GM13976 (cell line): ENCODE data around the gene SPATA45.

Source experiments
- DNase-seq: peaks from one replicate; pipeline ENCODE4 v3.0.0; 2012; ENCODE audit warnings: low spot score
- in situ Hi-C: fragments of 300-500 bp; cut with MboI; formaldehyde crosslinking; loops from one replicate; pipeline ENCODE4 v1.12.0; 2022; ENCODE audit warnings: low sequenced_read_pairs, mixed read lengths, inconsistent platforms; ENCODE audit not compliant: unreplicated experiment
- TF ChIP-seq, protein P1 (sequence below): IDR thresholded peaks from 2 replicates; pipeline ENCODE4 v1.5.1; 2012; ENCODE audit warnings: borderline replicate concordance, mild to moderate bottlenecking; ENCODE audit not compliant: insufficient read depth; ENCODE audit errors: extremely low read depth, missing control alignments, control extremely low read depth

The SPATA45 gene

DNA sequence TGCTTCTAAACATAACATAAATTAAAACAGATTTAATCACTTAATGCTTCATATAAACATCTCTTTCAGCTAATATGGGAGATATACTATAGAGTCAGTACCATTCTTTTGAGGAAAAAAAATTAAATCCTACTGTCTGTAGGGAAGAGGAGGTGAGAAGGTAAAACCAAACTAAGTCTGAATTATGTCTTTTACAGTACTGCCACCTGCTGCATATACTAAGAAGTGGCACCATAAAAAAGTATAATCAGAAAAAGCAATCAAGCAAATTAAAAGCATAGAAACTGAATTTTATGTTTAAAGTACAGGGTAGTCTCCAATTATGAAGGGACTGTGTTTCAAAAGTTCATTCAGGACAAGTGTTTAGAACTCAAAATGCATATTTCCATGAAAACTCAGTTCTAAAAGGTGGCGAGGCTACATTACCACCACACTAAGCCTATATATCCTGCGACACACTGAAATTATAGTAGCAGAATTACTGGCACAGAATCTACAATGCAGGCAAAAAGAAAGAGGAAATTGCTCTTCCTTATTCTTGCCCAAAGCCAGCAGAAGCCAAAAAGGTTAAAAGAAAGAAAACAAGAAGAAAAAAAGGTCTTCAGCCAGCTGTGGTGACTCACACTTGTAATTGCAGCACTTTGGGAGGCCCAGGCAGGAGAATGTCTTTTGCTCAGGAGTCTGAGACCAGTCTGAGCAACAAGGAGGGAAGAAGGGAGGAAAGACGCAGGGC is 64.9 kb downstream of the SPATA45 start:
- in situ Hi-C loops: loop anchor here (10.0 kb wide), 1 partner anchor 108 kb away; no protein-coding TSS in a partner anchor
- TF ChIP-seq, protein P1, sequence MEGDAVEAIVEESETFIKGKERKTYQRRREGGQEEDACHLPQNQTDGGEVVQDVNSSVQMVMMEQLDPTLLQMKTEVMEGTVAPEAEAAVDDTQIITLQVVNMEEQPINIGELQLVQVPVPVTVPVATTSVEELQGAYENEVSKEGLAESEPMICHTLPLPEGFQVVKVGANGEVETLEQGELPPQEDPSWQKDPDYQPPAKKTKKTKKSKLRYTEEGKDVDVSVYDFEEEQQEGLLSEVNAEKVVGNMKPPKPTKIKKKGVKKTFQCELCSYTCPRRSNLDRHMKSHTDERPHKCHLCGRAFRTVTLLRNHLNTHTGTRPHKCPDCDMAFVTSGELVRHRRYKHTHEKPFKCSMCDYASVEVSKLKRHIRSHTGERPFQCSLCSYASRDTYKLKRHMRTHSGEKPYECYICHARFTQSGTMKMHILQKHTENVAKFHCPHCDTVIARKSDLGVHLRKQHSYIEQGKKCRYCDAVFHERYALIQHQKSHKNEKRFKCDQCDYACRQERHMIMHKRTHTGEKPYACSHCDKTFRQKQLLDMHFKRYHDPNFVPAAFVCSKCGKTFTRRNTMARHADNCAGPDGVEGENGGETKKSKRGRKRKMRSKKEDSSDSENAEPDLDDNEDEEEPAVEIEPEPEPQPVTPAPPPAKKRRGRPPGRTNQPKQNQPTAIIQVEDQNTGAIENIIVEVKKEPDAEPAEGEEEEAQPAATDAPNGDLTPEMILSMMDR: peak; percentile 54
- no peak for DNase-seq

DNA sequence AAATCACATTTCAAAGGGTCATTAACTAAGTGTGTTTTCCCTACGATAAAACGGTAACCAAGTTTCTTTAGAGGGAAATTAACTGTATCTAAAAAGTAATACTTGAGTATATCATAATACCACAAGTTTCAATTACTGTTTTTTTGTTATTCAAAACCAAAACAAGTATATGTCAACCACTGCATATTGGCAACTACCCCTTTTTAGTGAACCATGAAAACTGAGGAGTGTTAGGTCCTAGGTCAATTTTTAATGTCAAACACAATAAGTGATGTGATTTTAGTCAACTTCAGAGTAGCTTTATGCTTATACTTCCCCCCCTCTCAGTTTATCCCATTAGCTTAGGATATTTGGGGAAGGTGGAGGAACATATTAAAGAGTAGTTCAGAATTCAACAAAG is 66.2 kb downstream of the SPATA45 start:
- TF ChIP-seq, protein P1: no peak
- no peak for DNase-seq
- in situ Hi-C loops: loop anchor here (10.0 kb wide), 1 partner anchor 106 kb away; no protein-coding TSS in a partner anchor

DNA sequence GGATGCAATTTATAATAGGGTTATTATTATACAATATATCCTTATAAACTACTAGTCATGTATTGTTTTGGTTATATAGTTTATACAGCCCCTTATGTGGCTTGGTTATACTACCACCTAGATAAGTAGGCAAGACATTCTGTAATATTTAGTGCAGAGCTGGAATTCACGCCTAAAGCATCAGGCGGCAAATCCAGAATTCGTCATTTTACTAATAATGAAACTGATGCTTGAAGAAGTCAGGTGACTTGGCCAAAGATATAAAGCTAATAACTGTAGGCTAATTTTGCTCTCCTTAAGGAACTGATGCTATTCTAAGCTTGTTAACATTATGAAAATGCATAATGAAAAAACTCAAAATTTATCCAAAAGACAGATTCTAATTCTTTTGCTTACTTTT is 66.7 kb downstream of the SPATA45 start:
- in situ Hi-C loops: loop anchor here (10.0 kb wide), 1 partner anchor 106 kb away; no protein-coding TSS in a partner anchor
- DNase-seq: no peak
- TF ChIP-seq, protein P1: no peak
